HG03159 (cell line): ENCODE results near the gene CDK10.
A peak's percentile ranks its signal among the peaks of the same experiment; 100 is the strongest.
"Not testable (repeated sequence)": the region's sequence is repeated elsewhere in the genome, so short reads cannot be mapped to it uniquely, and the experiment has no call there.

ENCODE experiments used
- ATAC-seq: cut with Tn5 transposase; IDR thresholded peaks from one replicate; pipeline ENCODE4 v1.9.1; 2021; ENCODE audit warnings: mild to moderate bottlenecking, moderate library complexity; ENCODE audit not compliant: unreplicated experiment

Gene CDK10, protein sequence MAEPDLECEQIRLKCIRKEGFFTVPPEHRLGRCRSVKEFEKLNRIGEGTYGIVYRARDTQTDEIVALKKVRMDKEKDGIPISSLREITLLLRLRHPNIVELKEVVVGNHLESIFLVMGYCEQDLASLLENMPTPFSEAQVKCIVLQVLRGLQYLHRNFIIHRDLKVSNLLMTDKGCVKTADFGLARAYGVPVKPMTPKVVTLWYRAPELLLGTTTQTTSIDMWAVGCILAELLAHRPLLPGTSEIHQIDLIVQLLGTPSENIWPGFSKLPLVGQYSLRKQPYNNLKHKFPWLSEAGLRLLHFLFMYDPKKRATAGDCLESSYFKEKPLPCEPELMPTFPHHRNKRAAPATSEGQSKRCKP

DNA sequence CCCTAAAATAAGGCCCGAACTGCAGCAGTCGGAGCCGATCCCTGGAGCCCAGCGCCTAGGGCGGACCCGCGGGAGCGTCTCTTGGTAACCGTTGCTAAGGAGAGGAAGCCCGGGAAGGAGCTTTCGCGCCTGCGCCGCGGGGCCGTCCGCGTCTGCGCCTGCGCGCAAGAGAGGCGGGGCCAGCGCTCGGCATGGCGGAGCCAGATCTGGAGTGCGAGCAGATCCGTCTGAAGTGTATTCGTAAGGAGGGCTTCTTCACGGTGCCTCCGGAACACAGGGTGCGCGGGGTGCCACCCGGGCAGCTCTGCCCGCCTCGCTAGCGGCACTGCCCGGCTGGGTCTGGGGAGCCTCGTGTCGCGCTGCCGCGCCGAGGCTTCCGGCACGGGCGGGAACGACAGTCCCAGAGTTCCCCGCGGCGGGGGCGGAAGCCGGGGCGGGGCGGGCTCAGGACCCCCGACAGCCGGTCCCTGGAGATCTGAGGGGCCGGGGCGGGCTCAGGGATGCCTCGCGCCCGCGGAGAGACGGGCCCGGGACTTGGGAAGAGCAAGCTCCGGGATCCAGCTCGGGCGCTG, at the start of gene CDK10:
TSS of gene CDK10 (plus strand) at position 170 of the 572 bp plus-strand sequence. CDS start at position 192, 22 bp downstream.
- ATAC-seq, result peak; percentile 79

DNA sequence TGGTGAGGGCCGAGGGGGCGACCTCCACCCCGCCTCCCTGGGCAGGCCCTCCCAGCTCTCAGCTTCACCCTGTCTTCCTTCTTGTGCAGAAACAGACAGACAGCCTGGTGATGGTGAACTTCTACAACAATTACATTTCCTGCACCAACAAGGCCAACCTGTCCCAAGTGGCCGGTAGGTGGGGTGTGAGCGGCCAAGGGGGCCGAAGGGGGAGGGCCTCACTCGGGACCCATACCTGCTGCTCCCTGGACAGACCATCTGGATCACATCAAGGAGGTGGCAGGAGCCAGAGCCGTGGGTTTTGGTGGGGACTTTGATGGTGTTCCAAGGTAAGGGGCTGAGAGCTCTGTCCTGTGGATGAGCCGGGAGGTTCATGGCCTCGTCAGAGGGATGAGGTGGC, 49.1 kb upstream of the CDK10 start:
- no peak for ATAC-seq

DNA sequence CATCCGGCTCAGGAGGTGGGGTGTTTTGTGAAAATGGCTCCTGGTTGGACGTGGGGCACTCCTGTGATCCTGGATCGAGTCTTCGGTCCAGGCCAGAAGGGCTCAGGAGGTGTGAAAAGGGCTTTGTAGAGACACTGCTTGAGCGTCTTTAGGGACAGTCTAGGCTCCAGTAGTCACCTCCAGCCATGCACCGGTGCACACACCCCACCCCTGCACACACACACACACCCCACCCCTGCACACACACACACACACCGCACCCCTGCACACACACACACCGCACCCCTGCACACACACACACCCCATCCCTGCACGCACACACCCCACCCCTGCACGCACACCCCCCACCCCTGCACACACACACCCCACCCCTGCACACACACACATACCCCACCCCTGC, 48.0 kb upstream of the CDK10 start:
- no peak for ATAC-seq

DNA sequence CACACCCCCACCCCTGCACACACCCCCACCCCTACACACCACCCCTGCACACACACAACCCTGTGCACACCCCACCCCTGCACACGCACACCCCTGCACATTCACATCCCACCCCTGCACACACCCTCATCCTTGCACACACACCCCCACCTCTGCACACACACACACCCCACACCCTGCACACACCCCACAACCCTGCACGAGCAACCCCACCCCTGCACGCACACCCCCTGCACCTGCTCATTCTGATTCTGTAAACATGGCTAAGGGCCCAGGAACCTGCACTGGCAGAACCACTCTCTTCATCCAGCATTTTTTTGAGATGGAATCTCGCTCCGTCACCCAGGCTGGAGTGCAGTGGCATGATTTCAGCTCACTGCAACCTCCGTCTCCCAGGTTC, 47.1 kb upstream of the CDK10 start:
- ATAC-seq, result no peak

DNA sequence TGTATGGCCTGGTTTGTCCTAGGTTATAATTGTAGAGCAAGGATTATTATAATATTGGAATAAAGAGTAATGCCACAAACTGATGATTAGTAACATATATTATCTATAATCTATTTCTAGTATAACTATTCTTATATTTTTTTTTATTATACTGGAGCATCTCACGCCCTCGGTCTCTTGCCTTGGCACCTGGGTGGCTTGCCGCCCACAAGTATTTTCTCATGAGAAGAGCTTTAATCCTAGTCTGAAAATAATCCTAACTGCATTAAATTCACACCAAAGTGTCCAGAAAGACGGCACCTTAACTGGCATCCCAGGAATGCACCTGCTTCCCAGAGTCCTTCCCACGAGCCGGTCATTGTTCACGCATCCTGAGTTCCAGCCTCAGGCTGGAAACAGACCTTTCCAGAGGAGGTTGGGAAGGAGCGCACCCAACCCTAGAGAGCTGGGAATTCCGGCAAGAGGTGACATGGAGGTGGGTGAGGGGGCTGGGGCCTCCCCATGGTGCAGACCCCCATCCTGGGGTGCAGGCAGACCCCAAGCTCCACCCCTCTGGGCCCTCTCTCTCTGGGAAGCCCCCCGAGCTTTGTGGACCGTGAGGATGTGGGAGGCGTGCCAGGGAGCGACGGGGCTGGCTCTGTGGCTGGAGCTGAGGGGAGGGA, 44.9 kb upstream of the CDK10 start:
- no peak for ATAC-seq

DNA sequence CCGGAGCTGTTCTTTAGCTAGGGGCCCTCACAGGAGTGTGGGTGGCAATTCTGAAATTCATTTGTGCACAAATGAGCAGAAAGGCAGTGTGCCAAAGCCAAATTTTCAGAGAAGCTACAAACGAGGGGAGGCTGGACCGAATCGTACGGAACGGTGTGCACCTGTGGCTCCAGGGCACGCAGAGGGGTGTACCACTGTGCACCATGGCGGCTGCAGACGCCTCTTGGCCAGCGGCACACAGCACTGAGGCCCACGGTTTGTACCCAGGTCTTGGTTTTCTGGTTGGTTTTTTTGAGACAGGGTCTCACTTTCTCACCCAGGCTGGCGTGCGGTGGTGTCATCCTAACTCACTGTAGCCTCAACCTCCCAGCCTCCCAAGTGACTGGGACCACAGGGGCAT, 43.9 kb upstream of the CDK10 start:
- no peak for ATAC-seq

DNA sequence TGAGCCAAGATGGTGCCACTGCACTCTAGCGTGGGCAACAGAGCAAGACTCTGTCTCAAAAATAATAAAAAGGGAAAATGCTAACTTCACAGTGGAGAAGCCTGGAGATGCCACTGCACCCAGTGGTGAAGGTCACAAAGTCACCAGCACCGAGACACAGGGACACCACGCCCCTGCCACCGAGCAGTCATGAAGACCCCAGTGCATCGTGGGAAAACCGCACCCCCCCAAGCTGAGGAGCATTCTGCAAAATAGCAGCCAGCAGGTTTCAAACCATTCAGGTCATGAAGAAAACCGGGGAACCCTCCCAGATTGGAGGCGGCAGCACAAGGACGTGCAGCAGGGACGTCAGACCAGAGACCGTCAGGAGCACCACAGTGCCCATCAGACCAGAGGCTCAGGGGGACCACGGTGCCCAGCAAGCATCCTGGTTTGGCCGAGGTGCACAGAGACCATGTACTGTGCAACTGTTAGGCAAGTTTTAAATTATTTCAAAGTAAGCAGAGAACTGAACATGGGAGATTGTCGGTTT, 42.7 kb upstream of the CDK10 start:
- ATAC-seq, result no peak

DNA sequence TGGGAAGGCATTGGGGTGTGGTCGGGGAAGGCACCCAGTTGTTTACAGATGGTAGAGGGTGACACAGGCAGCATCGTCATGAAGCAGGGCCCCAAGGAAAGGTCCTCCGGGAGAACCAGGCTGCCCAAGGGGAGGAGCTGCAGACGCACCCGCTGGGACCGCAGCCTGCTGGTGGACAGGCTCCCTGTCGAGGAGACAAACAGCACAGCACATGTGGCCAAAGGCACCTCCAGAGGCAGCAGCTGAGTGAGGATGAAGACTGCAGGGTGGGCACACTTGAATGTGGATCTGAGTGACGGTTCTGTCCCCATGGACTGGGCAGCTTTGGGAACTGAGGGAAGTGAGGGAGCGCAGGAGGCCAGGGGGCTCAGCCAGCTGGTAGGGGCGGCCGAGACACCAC, 41.4 kb upstream of the CDK10 start:
- no peak for ATAC-seq

DNA sequence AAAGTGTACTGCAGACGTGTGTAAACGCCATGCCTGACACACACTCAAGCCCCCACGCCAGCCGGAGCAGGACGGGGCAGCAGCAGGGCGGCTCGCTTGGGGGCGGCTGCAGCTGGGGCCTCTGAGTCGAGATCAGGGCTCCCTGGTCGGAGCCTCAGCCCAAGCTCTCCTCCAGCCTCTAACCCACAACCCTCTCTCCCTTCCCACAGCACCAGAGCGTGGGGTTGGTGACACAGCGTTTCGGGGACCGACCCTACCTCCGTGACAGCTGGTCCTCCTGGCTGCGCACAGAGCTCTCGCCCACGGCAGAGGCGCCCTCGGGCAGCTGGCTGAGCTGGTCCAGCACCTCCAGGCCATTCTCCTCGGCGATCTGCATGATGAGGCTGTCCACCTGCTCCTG, 40.2 kb upstream of the CDK10 start:
- ATAC-seq, result no peak

DNA sequence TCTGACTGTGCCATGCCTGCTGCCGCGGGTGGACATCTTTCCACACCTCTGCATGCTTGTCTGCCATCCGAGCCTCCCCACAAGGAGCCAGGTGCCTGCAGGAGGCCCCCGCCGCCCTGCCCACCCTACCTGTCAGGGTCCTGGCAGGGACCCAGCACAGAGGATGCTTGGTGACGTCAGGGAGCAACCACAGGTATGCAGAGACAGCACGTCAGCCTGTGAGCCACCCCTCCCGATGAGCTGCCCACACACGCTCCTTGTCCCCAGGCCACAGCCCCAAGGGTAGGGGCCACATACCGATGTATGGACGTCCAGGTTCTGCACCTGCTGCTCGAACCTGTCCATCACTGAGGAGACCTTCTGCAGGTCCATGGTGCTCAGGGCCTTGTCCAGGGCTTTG, 39.6 kb upstream of the CDK10 start:
- ATAC-seq, result no peak

DNA sequence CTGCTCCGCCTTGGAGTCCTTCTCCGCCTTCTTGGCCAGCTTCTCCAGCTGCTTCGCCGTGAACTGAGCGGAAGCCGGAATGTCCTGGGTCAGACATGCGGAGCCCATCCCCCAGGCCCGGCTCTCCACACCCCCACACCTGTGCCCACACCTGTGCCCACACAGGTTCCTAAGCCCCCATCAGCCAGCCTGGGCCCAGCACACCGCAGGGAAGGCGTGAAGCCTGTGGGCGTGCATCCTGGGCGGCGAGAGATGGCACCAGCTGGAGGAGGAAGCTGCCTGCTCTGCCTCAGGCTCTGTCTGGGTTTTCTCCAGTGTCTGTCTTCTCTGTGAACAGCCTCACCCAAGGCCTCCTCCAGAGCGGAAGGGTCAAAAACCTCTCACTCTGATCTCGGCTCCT, 34.9 kb upstream of the CDK10 start:
- no peak for ATAC-seq

DNA sequence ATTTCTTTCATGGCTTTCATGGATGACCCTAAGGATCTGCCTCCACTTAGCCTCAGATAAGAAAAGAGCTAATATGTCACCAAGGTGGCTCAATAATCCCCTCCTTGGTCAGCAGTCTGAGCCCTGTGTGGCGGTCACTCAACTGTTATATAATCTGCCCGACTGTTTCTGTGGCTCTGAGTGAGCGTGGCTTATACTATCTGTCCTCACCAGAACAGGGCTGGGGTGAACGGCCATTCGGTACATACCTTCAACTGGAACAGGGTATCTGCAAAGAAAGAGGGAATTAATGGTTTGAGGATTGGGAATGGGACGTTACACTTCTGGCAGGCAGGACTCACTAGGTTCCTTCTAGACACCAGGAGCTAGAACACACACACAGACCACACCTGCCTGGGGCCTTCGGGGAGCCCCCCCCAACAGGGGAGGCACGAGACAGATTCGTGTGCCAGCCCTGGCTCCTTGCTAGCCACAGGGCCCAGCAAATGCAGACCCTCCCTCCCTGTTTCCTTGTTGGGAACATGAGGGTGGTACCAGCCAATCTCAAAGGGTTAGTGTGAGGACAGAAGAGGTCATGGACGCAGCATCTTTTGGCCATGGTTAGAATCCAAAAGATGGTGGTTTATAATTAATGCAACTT, 32.7 kb upstream of the CDK10 start:
- ATAC-seq, result no peak

DNA sequence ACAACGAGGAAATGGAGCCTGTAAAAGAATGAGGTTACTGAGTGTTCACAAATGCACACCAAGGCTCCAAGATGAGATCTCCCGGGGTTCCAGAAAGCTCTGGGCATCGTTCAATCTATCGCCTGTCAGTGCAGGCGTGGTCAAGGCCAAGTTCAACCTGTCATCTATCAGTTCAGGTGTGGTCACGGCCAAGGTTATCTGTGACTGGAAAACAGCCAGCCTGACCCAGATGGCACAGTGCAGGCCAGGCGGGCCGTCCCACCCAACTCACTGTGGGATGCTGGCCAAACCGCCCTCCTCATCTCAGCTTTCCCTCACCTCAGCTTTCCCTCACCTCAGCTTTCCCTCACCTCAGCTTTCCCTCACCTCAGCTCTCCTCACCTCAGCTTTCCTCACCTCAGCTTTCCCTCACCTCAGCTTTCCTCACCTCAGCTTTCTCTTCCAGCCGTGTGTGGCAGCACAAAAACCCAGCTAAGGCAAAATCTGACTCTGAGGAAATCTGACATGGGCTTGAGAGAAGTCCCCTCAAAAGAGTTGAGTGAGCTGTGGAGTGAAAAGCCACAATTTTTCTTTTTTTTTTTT, 31.3 kb upstream of the CDK10 start:
- ATAC-seq, result no peak

DNA sequence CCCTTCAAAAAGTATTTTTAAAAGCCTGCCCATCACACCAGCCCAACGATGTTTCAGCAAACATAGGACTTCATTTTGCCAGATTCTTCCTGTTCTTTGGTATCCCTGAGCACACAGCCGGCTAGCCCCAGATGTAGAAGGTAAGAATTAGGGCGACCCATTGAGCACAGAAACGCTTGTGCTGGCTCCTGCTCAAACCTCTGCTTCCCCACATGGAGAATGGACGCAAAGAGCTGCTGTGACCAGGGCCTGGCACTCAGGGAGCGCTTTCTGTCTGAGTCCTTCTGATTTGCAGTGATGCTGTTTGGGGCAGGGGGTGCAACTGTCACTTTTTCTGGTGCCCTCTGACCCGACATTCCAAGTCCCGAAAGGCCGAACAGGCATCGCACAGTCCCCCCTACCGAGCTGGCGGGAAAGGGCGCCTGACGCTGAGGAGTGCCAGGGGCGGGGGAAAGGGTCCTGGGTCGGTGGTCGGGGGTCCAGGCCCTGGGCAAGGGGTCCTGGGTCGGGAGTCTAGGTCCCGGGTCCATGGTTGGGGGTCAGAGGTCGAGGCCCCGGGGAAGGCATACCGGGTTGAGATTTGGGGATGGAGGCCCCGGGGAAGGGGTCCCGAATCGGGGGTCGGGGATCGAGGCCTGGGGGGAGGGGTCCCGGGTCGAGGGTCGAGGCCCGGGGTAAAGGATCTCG, 29.9 kb upstream of the CDK10 start:
- ATAC-seq, result no peak

DNA sequence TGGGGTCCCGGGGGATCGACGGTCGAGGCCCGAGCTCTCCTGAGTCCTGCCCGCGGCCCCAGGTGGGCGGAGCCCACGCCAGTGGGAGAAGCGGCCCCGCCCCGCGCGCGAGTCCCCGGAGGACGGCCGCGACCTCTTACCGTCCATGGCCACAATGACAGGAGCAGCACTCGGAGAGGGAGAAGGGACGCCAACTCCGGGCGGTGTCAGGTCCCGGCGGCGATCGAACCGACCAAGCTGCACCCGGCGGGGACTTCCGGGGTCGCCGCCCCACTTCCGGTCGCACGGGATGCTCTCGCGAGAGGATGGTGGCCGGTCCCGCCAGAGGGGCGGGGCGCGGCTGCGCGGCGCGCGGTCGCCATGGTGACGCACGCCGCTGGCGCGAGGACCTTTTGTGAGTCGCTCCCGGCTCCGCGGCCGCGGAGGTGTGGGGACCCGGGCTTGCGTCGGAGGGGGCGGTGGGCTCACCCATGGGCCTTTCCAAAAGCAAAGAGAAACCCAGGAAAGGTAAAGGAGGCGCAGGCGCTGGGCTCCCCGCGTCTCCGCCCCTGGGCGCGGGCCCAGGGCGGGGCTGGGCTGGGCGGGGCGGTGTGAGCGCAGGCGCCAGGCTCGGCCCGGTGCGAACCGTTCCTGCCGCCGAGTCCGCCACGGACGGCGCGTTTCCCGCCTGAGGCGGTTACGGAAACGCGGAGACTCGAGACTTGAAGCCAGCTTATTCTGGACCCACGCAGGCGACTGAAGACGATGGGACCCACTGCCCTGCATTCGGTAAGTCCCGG, 28.9 kb upstream of the CDK10 start, which contains the start of the genes CHMP1A and SPATA33:
TSS of gene CHMP1A (minus strand) at position 267 of the 779 bp plus-strand sequence. CDS start at position 147, 120 bp downstream.
TSS of gene SPATA33 (plus strand) at position 395 of the 779 bp plus-strand sequence. CDS start at position 471, 76 bp downstream.
- ATAC-seq, result peak; percentile 93

DNA sequence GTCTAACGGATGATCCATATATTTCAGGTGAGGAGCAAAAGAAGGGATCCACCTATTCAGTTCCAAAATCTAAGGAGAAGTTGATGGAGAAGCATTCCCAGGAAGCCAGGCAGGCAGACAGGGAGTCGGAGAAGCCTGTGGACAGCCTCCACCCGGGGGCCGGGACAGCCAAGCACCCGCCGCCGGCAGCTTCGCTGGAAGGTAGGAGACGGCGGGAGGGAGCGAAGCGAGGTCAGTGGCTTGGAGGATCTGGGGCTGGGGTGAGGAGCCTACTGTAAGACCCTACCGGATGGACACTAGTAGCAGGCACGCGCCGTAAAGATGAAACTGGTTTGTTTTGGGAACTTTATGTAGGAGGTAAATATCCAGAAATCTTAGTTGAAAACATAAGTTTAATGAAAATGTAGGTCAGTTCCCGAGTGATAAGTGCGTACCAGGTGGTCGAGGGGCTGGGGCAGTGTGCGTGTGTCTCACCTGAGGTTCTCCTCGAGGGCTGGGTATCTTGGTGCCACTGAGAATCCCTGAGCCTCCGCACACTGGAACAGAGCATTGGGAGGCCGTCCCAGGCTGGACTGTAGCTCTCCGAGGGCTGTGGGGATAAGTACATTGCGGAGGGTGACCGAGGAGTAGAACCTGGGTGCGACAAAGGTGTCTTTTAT, 28.1 kb upstream of the CDK10 start:
- ATAC-seq, result no peak

DNA sequence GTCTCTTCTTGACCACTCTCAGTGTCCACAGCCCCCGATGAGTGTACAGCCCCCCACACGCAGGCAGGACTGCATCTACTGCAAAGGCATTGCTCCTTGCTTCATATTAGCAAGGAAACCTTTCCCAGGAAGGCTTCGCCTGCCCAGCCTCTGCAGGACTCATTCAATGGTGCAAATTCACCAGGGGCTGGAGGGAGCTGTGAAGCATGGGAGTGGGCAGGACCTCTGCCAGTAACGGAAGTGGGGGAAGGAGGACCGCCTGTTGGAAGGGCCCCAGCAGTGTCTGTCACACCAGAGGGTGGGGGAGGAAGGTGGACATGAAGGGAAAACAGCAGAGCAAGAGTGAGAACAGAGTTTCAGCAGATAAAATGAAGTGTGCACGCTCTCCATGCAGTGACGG, 26.3 kb upstream of the CDK10 start:
- no peak for ATAC-seq

DNA sequence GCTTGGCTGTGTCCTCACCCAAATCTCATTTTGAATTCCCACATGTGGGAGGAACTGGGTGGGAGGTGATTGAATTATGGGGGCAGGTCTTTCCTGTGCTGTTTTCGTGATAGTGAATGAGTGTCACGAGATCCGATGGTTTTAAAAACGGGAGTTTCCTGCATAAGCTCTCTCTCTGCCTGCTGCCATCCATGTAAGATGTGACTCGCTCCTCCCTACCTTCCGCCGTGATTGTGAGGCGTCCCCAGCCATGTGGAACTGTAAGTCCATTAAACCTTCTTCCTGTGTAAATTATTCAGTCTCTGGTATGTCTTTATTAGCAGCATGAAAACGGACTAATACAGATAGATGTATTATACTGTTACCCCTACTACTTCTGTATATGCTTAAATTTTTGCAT, 25.3 kb upstream of the CDK10 start:
- ATAC-seq, result no peak

DNA sequence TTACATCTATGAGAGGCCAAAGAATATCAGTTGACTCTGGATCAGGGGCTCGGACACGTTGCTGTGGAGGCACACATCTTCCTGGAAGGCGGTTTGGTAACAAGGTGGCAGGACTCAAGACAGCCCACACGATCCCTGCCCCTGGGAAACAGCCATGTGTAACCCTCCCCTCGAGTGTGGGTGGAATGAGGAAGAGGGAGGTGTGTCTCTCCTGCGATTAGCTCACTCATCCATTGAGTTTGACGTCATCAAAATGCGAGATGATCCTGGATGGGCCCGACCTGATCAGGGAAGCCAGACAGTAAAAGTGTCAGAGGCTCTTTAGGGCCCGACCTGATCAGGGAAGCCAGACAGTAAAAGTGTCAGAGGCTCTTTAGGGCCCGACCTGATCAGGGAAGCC, 22.3 kb upstream of the CDK10 start:
- ATAC-seq, result not testable (repeated sequence)
